Measurements from ENCODE around the gene GRK5.

DNA sequence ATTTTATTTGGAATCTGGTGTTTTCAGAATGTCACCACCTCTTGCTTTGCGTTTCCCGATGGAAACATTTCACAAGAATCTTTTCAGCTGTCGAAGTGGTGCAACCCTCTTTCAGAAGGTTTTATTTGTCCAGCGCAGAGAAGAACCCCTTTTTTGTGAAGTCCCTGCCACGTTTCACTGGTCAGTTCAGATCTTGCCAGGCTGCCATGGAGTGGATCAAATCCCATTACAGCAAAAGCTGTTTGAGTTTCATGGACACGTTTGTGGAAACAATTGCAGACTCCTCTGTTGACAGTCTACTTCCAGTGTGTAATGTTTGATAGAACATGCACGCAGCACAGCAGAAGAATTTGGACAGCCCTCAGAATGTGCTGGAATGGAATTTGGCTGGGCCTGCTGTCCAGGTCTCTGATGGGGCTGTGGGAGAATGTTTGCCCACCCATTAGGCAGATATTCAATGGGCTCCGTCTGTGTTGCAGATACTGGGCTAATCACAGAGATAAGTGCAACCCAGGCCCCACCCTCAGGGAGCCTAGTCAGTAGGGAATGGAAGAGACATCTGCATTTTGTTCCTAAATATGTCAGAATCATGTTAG lies 143.2 kb downstream of the GRK5 start:
- TF ChIP-seq, protein P1, sequence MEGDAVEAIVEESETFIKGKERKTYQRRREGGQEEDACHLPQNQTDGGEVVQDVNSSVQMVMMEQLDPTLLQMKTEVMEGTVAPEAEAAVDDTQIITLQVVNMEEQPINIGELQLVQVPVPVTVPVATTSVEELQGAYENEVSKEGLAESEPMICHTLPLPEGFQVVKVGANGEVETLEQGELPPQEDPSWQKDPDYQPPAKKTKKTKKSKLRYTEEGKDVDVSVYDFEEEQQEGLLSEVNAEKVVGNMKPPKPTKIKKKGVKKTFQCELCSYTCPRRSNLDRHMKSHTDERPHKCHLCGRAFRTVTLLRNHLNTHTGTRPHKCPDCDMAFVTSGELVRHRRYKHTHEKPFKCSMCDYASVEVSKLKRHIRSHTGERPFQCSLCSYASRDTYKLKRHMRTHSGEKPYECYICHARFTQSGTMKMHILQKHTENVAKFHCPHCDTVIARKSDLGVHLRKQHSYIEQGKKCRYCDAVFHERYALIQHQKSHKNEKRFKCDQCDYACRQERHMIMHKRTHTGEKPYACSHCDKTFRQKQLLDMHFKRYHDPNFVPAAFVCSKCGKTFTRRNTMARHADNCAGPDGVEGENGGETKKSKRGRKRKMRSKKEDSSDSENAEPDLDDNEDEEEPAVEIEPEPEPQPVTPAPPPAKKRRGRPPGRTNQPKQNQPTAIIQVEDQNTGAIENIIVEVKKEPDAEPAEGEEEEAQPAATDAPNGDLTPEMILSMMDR (IDR thresholded peaks at IDR 0.05) = no peak
- no peak for TF ChIP-seq POLR2A (IDR thresholded peaks at IDR 0.05)
